ENCODE data around the gene CRAT.
A peak's percentile ranks its signal among the peaks of the same experiment; 100 is the strongest.

Gene CRAT

GRCh38 chr9:129108805-129109536, 1.6 kb downstream of the CRAT start:
- DNase-seq: no peak

DNA sequence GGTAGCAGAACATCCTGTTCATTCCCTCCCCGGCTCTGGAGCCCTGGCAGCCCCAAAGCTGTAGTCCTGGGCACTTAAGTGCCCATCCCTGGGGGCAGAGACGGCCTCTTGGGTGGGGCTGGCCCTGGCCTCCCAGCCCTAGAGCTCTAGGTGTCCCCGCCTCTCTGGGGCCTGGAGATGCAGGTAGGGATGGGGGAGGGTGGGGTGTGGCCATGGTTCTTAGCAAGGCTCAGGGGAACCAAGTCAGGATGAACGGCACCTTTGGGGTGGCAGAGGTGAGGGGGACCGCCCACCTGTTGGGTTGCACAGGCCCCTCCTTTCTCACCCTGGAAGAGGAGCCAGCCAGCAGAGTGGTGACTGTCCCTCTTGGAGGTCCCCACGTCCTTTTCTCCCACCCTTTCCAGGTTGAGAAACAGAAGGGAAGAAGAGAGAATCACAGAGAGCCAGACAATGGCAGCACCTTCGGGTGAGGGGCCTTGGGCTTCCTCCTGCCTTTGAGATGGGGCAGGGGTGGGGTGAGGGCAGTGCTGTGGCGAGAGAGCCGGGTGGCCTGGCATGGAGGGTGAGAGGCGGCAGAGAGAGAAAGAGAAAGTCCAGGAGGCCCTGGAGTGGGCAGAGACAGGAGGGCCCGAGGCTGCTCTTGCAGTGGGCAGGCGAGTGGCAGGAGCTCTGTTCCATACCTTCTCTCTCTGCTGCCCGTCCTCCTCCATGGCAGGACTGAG, 2.3 kb downstream of the CRAT start:
- DNase-seq: no peak

DNA sequence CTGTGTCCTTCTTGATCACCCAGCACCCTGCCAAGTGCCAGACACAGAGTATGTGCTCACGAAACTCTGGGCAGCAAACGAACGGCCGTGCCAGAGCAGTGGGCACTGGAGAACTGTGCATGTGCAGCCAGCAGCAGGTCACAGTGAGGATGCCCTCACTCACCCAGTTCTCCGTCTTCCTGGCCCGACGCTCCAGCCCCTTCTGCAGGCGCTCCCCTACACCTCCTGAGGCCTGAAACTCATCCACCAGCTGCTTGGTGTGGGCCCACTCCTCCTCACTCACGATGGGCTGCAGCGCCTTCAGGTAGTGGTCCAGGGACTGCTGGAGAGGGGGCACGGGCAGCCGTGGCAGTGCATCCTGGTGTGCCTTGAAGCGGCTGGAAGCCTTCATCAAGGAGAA, 2.9 kb downstream of the CRAT start:
- DNase-seq: no peak

GRCh38 chr9:129105857-129106694, 4.5 kb downstream of the CRAT start:
- no peak for DNase-seq

DNA sequence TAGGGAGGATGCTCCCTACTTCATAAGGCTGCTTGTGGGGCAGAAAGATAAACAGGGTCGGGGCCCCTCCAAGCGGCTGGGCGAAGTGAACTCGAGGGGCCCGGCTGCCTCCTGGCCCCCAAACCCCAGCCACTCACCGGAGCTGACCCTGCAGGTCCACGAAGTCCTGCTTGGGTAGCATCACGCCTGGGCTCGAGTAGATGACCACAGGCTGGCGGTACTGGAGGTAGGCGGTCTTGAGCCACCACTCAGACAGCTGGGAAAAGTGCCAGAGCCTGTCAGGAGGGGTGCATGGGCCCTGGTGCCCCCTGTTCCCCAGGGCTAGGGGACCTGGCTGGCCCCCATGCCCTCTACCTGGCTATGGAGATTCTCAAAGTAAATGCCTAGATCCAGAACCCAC, 6.5 kb downstream of the CRAT start:
- DNase-seq: no peak

- no peak for DNase-seq
Observed at GRCh38 chr9:129103595-129103965, 7.0 kb downstream of the CRAT start.

DNA sequence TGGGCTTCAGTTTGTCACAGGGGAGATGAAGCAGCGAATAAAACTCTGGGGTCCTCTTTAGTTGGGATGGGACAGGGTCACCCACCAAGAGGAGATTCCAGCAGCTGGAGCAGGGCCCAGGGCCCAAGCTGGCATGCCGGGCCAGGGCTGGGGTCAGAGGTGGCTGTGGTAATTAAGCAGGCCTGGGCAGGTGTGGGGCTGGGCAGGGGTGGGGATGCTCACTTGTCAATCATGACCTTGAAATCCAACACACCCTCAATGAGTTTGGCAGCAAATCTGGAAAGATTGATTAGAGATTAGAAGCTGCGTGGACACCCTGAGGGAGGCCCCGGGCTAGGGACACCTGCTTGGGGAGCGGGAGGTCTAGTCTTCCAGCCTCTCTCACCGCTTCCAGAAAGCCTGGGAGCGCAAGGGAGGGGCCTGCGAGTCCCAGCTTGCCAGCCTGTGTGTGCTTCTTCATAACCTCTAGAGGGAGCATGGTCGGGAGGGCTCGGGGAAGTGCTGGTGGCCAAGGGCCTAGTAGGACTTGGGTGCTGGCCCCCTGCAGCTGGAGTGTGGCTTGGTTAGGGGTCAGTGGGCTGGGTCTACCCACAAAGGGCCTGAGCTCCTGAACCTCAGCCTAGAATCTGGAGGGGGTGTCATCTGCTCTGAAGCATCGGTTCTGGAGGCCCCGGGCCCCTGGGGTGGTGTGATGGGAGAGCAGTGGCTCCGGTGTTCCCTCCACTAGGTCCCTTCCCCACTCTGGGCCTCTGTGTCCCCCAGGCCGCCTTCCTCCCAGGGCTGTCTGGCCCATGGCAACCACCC, 7.6 kb downstream of the CRAT start:
- DNase-seq: peak; percentile 89

DNA sequence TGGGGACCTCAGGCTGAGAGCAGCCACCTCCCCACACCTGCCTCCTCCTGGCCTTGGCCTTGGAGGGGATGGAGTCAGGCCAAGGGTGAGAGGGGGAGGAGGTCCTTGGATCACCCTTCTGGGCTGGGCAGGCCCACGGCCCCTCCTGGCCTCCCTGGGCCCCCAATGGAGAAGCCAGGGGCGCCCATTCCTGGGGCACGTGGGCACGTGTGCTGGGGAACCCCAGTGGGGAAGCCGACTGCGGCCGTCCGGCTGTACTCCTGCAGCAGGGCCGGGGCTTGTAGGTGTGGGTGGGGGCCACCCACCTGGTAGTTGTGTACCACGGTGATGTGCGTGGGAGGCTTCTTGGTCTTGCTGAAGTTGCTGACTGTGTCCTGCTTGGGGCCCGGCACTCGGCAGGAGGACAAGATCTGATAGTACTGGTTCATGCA, 8.5 kb downstream of the CRAT start:
- DNase-seq: no peak

GRCh38 chr9:129101279-129101678, 9.3 kb downstream of the CRAT start:
- no peak for DNase-seq

DNA sequence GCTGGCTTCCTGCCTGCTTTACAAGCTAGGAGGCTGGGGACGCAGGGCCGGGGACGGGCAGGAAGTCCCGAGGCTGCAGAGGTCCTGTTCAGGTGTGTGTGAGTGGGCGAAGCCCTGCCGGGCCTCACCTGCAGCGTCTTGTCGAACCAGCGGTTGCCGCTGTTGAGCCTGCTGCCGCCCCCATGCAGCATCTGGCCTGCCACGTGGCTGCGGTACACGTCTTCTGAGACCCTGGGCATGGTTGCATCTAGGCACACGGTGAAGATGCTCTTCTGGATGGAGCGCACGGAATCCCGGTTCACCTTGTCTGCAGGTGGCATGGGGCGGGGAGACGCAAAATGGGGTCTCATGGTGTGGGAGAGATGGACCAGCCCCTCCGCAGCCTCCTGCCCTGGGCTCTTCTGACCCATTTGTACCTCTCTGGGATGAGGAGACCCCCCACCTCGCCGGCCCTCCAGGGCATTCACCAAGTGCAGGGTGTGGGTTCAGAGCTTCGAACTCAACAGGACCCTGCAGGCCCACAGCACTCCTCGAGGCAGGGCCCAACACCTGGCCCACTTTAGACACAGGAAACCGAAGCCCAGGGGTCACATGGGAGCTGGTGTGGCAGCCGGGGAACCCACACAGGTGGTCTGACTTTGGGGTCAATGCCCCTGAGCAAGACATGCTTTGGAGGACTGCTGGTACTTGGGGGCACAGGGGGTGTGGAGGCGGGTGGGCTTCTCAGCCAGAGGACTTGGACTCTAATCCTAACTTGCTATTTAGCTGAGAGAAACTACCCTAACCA, 10.0 kb downstream of the CRAT start:
- no peak for DNase-seq

DNA sequence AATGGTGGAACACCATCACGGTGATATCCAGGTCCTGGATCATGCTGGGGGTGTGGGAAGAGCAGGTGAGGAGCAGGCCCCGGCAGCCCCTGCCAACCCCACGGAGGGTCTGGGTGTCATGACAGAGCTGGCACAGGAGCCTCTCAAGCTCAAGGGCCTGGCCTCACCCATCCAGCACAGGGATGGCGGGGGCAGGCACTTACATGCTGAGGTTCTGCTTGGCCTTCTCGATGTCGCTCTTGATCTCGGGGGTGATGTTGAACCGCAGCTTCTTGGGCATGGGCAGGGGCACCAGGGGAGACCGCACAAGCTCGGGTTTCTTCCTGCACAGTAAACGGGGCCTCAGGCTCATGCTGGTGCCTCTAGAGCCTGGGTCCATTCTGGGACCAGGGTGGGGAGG, 12.3 kb downstream of the CRAT start:
- DNase-seq: no peak

DNA sequence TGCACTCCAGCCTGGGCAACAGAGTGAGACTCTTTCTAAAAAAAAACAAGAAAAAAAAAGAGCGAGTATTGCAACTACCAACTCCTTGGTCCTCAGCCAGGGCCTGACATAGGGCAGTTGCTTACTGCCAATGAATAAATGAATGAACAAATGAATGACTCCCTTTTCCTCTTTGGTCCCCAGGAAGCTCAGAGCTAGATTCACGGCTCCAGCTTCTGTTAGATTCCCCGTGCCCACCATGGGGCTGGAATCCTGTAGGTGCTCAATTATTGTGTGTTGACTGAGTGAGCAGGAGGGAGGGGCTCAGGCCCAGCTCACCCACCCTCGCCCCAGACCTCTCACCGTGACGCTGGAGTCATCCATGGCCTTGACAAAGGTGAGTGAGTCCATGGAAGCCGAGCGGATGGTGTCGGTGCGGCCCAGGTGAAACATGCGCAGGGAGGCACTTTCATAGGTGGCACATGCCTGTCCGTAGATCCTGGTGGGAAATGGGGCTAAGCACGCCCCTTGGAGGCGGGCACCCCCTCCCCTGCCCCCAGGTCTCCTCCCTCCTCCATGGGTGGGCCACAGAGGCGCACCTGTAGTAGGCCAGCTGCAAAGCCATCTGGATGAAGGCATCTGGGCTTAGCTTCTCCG, 12.8 kb downstream of the CRAT start:
- no peak for DNase-seq

- DNase-seq: no peak
Observed at GRCh38 chr9:129095908-129096307, 14.7 kb downstream of the CRAT start.

- no peak for DNase-seq
Observed at GRCh38 chr9:129095170-129095667, 15.4 kb downstream of the CRAT start.

- DNase-seq: no peak
Observed at GRCh38 chr9:129094387-129095169, 16.0 kb downstream of the CRAT start.

DNA sequence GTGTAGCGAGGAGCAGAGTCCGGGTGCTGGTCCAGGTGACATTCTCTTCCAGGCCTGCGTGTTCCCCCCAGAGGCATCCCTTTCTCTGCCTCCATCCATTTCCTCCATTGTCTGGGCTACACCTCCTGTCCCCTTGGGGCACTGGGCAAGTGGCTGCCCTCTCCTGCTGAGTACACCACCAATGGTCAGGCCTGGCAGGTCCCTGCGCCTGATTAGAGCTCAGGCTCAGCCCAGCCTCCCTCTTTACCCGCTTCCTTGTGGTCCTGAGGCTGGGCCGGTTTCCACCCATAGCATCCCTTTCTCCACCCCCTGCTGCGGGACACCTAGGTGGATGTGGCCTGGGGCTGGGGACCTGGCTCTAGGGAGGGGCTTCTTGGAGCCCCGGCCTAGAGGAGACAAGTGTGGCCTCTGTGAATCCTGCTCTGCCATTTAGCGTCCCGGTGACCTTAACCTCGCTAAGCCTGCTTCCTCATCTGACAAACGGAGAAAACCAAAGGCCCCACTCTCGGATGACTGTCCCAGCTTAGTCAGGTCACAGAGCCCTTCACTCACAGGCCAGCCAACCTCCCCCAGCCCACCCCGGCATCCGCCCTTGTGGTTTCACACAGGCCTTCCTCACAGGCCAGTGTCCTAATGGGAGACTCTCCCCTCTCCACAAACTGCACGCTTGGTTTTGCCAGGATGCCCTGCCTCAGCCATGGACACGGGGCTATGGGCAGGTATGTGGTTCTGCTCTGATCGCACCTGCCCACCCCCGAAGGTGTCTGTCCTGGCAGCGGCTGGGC, 16.8 kb downstream of the CRAT start:
- no peak for DNase-seq

DNA sequence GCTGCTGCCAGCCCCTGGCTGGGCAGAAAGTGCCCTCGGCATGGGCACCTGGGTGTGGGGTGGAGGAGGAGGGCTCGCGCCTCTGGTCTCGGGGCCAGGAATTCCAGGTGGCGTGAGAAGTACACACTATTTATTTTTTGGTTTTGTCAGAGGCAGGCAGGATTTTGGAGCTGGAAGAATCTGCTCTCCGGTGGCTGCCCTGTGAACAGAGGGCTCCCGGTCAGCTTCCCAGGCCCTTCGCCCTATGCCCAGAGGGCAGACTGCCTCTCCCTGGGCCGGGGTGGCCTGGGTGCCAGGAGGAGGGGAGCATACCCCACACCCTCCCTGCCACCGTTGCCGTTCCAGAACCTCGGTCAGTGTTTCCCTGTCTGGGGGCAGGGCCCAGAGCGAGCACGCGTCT, 21.3 kb downstream of the CRAT start:
- DNase-seq: no peak

GRCh38 chr9:129084087-129084486, 26.5 kb downstream of the CRAT start:
- DNase-seq: no peak

DNA sequence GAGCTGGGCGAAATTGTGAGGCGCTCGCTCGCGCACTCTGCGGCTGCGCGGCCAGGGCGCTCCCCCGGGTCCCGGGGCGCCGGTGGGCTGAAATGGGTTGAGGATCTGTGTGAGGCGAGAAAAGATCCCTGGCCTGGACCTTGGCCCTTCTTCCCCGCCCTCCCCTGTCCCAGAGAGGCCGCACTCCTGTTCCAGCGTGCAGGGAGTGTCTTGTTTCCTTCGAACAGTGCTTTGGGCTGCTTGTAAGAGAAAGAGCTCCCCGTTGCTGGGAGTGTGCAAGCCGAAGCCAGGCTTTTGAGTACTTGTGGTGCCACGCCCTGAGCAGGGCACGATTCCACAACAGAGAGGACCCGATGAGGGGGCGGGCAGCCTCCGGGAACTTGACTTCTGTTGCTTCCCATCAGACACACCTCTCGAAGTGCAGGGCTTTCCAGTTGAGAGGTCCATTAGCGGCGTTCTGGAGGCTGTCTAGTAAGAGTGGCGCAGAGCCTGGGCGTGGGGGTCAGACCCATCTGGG, 29.1 kb downstream of the CRAT start:
- DNase-seq: no peak

Measured in 8988T (cell line).